Measurements from ENCODE around the gene AQR. TPM values are rescaled to one million over a fixed set of nuclear protein-coding genes. Genes with fewer than 3 reads are reported as not detected.

AQR gene
- total and polyA plus RNA-seq, 4 donors = 9.2 to 41.3 (median 19.6) TPM

GRCh38 chr15:34883042-34883441 is 86.5 kb downstream of the AQR start:
- WGBS, 2 donors = 87 to 91% methylated on average over 1 of the region's 1 CpG
- Histone ChIP-seq H3K36me3 (ENCODE audit: control insufficient read depth in 4 of 4, insufficient read depth in 4 of 4, low read length in 4 of 4) (peaks cover 4 to 29% (median 13%) of the 10 kb centered on the region in 4 donors), H3K27ac (ENCODE audit: low read depth in 1 of 2, low read length in 1 of 2) (no peak overlapping the region), H3K9me3 (ENCODE audit: control insufficient read depth in 4 of 4, insufficient read depth in 3 of 4, low read length in 3 of 4) (no peaks in the 10 kb centered on the region), H3K27me3 (ENCODE audit: control insufficient read depth in 3 of 3, insufficient read depth in 3 of 3, low read length in 2 of 3) (no peaks in the 10 kb centered on the region), H3K9ac (ENCODE audit: insufficient read depth in 1 of 2, low read length in 2 of 2) (no peak overlapping the region), H3K4me3 (no peak overlapping the region), H3K4me1 (ENCODE audit: control insufficient read depth in 5 of 5, insufficient read depth in 5 of 5, low read length in 5 of 5) (peaks cover 0 to 2% (median 0%) of the 10 kb centered on the region in 5 donors)
- ATAC-seq (ENCODE audit: insufficient read depth, low FRiP score) (no peak), DNase-seq (no peak)
- no peak for TF ChIP-seq CTCF (IDR thresholded peaks at IDR 0.05; ENCODE audit: control extremely low read depth, extremely low read depth)

GRCh38 chr15:34879107-34879506 is 90.4 kb downstream of the AQR start:
- Histone ChIP-seq H3K27me3 (ENCODE audit: control insufficient read depth in 3 of 3, insufficient read depth in 3 of 3, low read length in 2 of 3) (no peaks in the 10 kb centered on the region), H3K4me1 (ENCODE audit: control insufficient read depth in 5 of 5, insufficient read depth in 5 of 5, low read length in 5 of 5) (peaks cover 0 to 2% (median 0%) of the 10 kb centered on the region in 5 donors), H3K4me3 (no peak overlapping the region), H3K9me3 (ENCODE audit: control insufficient read depth in 4 of 4, insufficient read depth in 3 of 4, low read length in 3 of 4) (no peaks in the 10 kb centered on the region), H3K27ac (ENCODE audit: low read depth in 1 of 2, low read length in 1 of 2) (no peak overlapping the region), H3K9ac (ENCODE audit: insufficient read depth in 1 of 2, low read length in 2 of 2) (no peak overlapping the region), H3K36me3 (ENCODE audit: control insufficient read depth in 4 of 4, insufficient read depth in 4 of 4, low read length in 4 of 4) (peaks cover 13 to 33% (median 17%) of the 10 kb centered on the region in 4 donors)
- 73 to 74% methylated on average over 4 of the region's 4 CpGs for WGBS, 2 donors
- ATAC-seq (ENCODE audit: insufficient read depth, low FRiP score) (no peak), DNase-seq (no peak)
- no peak for TF ChIP-seq CTCF (IDR thresholded peaks at IDR 0.05; ENCODE audit: control extremely low read depth, extremely low read depth)

- DNase-seq (no peak), ATAC-seq (ENCODE audit: insufficient read depth, low FRiP score) (no peak)
- peaks cover 11 to 25% (median 19%) of the 10 kb centered on the region in 4 donors for H3K36me3 ChIP-seq (ENCODE audit: control insufficient read depth in 4 of 4, insufficient read depth in 4 of 4, low read length in 4 of 4)
- H3K9ac ChIP-seq (ENCODE audit: insufficient read depth in 1 of 2, low read length in 2 of 2) = no peak overlapping the region
- no peaks in the 10 kb centered on the region for H3K27me3 ChIP-seq (ENCODE audit: control insufficient read depth in 3 of 3, insufficient read depth in 3 of 3, low read length in 2 of 3)
- no peak overlapping the region for H3K4me3 ChIP-seq
- no peak for TF ChIP-seq CTCF (IDR thresholded peaks at IDR 0.05; ENCODE audit: control extremely low read depth, extremely low read depth)
- no peaks in the 10 kb centered on the region for H3K9me3 ChIP-seq (ENCODE audit: control insufficient read depth in 4 of 4, insufficient read depth in 3 of 4, low read length in 3 of 4)
- H3K4me1 ChIP-seq (ENCODE audit: control insufficient read depth in 5 of 5, insufficient read depth in 5 of 5, low read length in 5 of 5) = no peaks in the 10 kb centered on the region
- H3K27ac ChIP-seq (ENCODE audit: low read depth in 1 of 2, low read length in 1 of 2) = no peak overlapping the region
Observed at GRCh38 chr15:34876640-34877039, 92.9 kb downstream of the AQR start.

- peaks cover 8 to 29% (median 19%) of the 10 kb centered on the region in 4 donors for H3K36me3 ChIP-seq (ENCODE audit: control insufficient read depth in 4 of 4, insufficient read depth in 4 of 4, low read length in 4 of 4)
- no peak overlapping the region for H3K27ac ChIP-seq (ENCODE audit: low read depth in 1 of 2, low read length in 1 of 2)
Observed at GRCh38 chr15:34869110-34869509, 100.4 kb downstream of the AQR start.

More at GRCh38 chr15:34869110-34869509, 100.4 kb downstream of the AQR start:
- Histone ChIP-seq H3K4me3 (no peak overlapping the region), H3K27me3 (ENCODE audit: control insufficient read depth in 3 of 3, insufficient read depth in 3 of 3, low read length in 2 of 3) (no peaks in the 10 kb centered on the region), H3K9ac (ENCODE audit: insufficient read depth in 1 of 2, low read length in 2 of 2) (no peak overlapping the region), H3K9me3 (ENCODE audit: control insufficient read depth in 4 of 4, insufficient read depth in 3 of 4, low read length in 3 of 4) (peaks cover 0 to 4% (median 0%) of the 10 kb centered on the region in 4 donors), H3K4me1 (ENCODE audit: control insufficient read depth in 5 of 5, insufficient read depth in 5 of 5, low read length in 5 of 5) (no peaks in the 10 kb centered on the region)
- 98 to 99% methylated on average over 2 of the region's 2 CpGs for WGBS, 2 donors
- TF ChIP-seq CTCF (IDR thresholded peaks at IDR 0.05; ENCODE audit: control extremely low read depth, extremely low read depth) = no peak
- ATAC-seq (ENCODE audit: insufficient read depth, low FRiP score) (no peak), DNase-seq (no peak)
